Keratinocyte (primary cell): ENCODE data around the gene ZNF668. TPM values are rescaled to one million over a fixed set of nuclear protein-coding genes. Genes with fewer than 3 reads are reported as not detected.

Source experiments
- DNase-seq: peaks from one replicate; pipeline ENCODE4 v3.0.0-alpha.2; 2011; ENCODE audit warnings: low read depth, missing footprints, low spot score
- FAIRE-seq: peaks from 2 replicates; lab custom pipeline; 2011; peaks lifted over from hg19 to GRCh38; lab: Jason Lieb, UNC
- H2AFZ ChIP-seq: 2 replicates; pipeline ENCODE4 v1.6.0; 2012; ENCODE audit warnings: low read length, control low read depth, inconsistent platforms; ENCODE audit not compliant: control insufficient read depth
- H3K27ac ChIP-seq: 2 replicates; pipeline ENCODE4 v1.5.1; 2011; ENCODE audit warnings: low read length; ENCODE audit not compliant: control insufficient read depth, insufficient read depth
- H3K27me3 ChIP-seq: 3 replicates; pipeline ENCODE4 v1.6.0; 2011; ENCODE audit warnings: low read length; ENCODE audit not compliant: control insufficient read depth, insufficient read depth; ENCODE audit errors: extremely low read depth
- H3K36me3 ChIP-seq, 2 experiments: 2 replicates in 1 of 2; 3 replicates in 1 of 2; pipeline ENCODE4 v1.5.1; 2011; ENCODE audit warnings: low read length in 2 of 2, mild to moderate bottlenecking in 1 of 2; ENCODE audit not compliant: control insufficient read depth in 2 of 2, insufficient read depth in 2 of 2; ENCODE audit errors: extremely low read depth in 1 of 2
- H3K4me1 ChIP-seq: 3 replicates; pipeline ENCODE4 v1.5.1; 2011; ENCODE audit warnings: low read length; ENCODE audit not compliant: control insufficient read depth, insufficient read depth; ENCODE audit errors: extremely low read depth
- H3K4me2 ChIP-seq: 3 replicates; pipeline ENCODE4 v1.6.0; 2011; ENCODE audit warnings: low read depth, low read length; ENCODE audit not compliant: control insufficient read depth, insufficient read depth; ENCODE audit errors: extremely low read depth
- H3K4me3 ChIP-seq, 3 experiments: fragments of 200-600 bp in 1 of 3; sonication (generic) in 1 of 3; 2 replicates in 2 of 3; 3 replicates in 1 of 3; pipeline ENCODE4 v1.5.1; 2011 to 2016; ENCODE audit warnings: low read length in 3 of 3, mild to moderate bottlenecking in 3 of 3, control low read depth in 2 of 3, inconsistent platforms in 1 of 3, low read depth in 1 of 3, mixed read lengths in 1 of 3, mixed run types in 1 of 3, moderate library complexity in 1 of 3; ENCODE audit not compliant: control insufficient read depth in 2 of 3, insufficient read depth in 2 of 3; ENCODE audit errors: extremely low read depth in 1 of 3
- H3K79me2 ChIP-seq: 2 replicates; pipeline ENCODE4 v1.6.0; 2012; ENCODE audit warnings: low read length; ENCODE audit not compliant: control insufficient read depth, insufficient read depth
- H3K9ac ChIP-seq: 3 replicates; pipeline ENCODE4 v1.6.0; 2011; ENCODE audit warnings: low read length; ENCODE audit not compliant: control insufficient read depth, insufficient read depth; ENCODE audit errors: extremely low read depth
- H3K9me1 ChIP-seq: 3 replicates; pipeline ENCODE4 v1.6.0; 2011; ENCODE audit warnings: low read length; ENCODE audit not compliant: control insufficient read depth, insufficient read depth; ENCODE audit errors: extremely low read depth
- H3K9me3 ChIP-seq: 2 replicates; pipeline ENCODE4 v1.5.1; 2012; ENCODE audit warnings: low read depth, low read length; ENCODE audit not compliant: control insufficient read depth
- H4K20me1 ChIP-seq: 3 replicates; pipeline ENCODE4 v1.6.0; 2011; ENCODE audit warnings: low read length; ENCODE audit not compliant: control insufficient read depth, insufficient read depth; ENCODE audit errors: extremely low read depth
- CTCF ChIP-seq, 3 experiments: IDR thresholded peaks in 1 of 3; conservative IDR thresholded peaks in 1 of 3; optimal IDR thresholded peaks in 1 of 3; 2 replicates in 2 of 3; 3 replicates in 1 of 3; pipeline versions ENCODE3 to v1.5.1; 2011; ENCODE audit warnings: low read length in 3 of 3, mild to moderate bottlenecking in 3 of 3, moderate library complexity in 2 of 3, control low read depth in 1 of 3, inconsistent platforms in 1 of 3; ENCODE audit not compliant: insufficient read depth in 2 of 3; ENCODE audit errors: extremely low read depth in 1 of 3
- EZH2 ChIP-seq: IDR thresholded peaks from one replicate; pipeline ENCODE4 v1.6.1; 2012; ENCODE audit warnings: inconsistent platforms, mild to moderate bottlenecking, low read length, moderate library complexity
- dilution Hi-C: fragments of 300-500 bp; cut with MboI; formaldehyde crosslinking; loops from one replicate; pipeline ENCODE4 v1.7.0; 2020; ENCODE audit warnings: low sequenced_read_pairs; ENCODE audit not compliant: extremely low pct_ligation_motif_present
- polyA plus RNA-seq, 5 experiments: library from polyadenylated mRNA; depleted of rRNA in 3 of 5; stranded (reverse) in 3 of 5; stranded (forward) in 1 of 5; unstranded in 1 of 5; fragments of >200 nt; gene quantifications; 1 replicate in 1 of 5; 2 replicates in 3 of 5; 3 replicates in 1 of 5; pipeline versions ENCODE4 v1.2.1 to v1.2.3, GENCODE V29; 2011 to 2012; ENCODE audit warnings: missing spikeins in 2 of 5, low read depth in 1 of 5, low replicate concordance in 1 of 5

ZNF668 gene
- polyA plus RNA-seq, 1 donor (not counting 4 experiments of a cell fraction or from before 2014, with no cell fraction given): 5.5 TPM

- FAIRE-seq (no peak), DNase-seq (no peak)
- Histone ChIP-seq H3K4me1 (peaks cover 9% of the 10 kb centered on the region), H3K9ac (peak overlapping the region; percentile 86), H3K9me1 (no peaks in the 10 kb centered on the region), H3K79me2 (peaks cover 23% of the 10 kb centered on the region), H4K20me1 (no peaks in the 10 kb centered on the region), H3K36me3 (peaks cover 6 to 7% of the 10 kb centered on the region in 2 experiments), H3K4me3 (peak overlapping the region; percentile 73 to 92 (median 92)), H3K9me3 (no peaks in the 10 kb centered on the region), H3K27ac (peak overlapping the region; percentile 82), H2AFZ (peak overlapping the region; percentile 93), H3K4me2 (peak overlapping the region; percentile 90), H3K27me3 (no peaks in the 10 kb centered on the region)
- TF ChIP-seq EZH2 (no peak), CTCF (optimal IDR thresholded peaks at IDR 0.05 in 1 of 3, IDR thresholded peaks at IDR 0.05 in 1 of 3, conservative IDR thresholded peaks at IDR 0.05 in 1 of 3; ENCODE audit: extremely low read depth in 1 of 3, insufficient read depth in 2 of 3, low read length in 3 of 3) (no peak)
- dilution Hi-C loops: no loop called here
Measured at GRCh38 chr16:31094088-31094423, 20.0 kb upstream of the ZNF668 start.

- Histone ChIP-seq H3K4me1 (peaks cover 9% of the 10 kb centered on the region), H2AFZ (no peak overlapping the region), H3K4me3 (peak overlapping the region; percentile 73 to 92 (median 92)), H3K4me2 (peak overlapping the region; percentile 90), H3K27ac (no peak overlapping the region), H3K27me3 (no peaks in the 10 kb centered on the region), H3K9me1 (no peaks in the 10 kb centered on the region), H3K79me2 (peaks cover 28% of the 10 kb centered on the region), H4K20me1 (no peaks in the 10 kb centered on the region), H3K36me3 (peaks cover 7 to 8% of the 10 kb centered on the region in 2 experiments), H3K9ac (peak overlapping the region; percentile 86), H3K9me3 (no peaks in the 10 kb centered on the region)
- no peak for TF ChIP-seq CTCF (optimal IDR thresholded peaks at IDR 0.05 in 1 of 3, IDR thresholded peaks at IDR 0.05 in 1 of 3, conservative IDR thresholded peaks at IDR 0.05 in 1 of 3; ENCODE audit: extremely low read depth in 1 of 3, insufficient read depth in 2 of 3, low read length in 3 of 3)
- TF ChIP-seq EZH2: no peak
- no peak for FAIRE-seq
- DNase-seq: no peak
- dilution Hi-C loops: no loop called here
Measured at GRCh38 chr16:31093132-31093703, 19.2 kb upstream of the ZNF668 start.
